GM23248 (cell line): ENCODE data around the gene AKAP17A.

Experiments
- EZH2 ChIP-seq: fragments of 200-600 bp; sonication (generic); IDR thresholded peaks from 2 replicates; pipeline ENCODE4 v1.6.1; 2018; ENCODE audit warnings: antibody characterized with exemption, mild to moderate bottlenecking; ENCODE audit not compliant: insufficient read depth, poor library complexity, severe bottlenecking
- EZH2phosphoT487 ChIP-seq: fragments of 200-600 bp; sonication (generic); IDR thresholded peaks from 2 replicates; pipeline ENCODE4 v1.6.1; 2018; ENCODE audit warnings: antibody characterized with exemption, moderate library complexity, mild to moderate bottlenecking, low read depth; ENCODE audit not compliant: insufficient read depth

- no peak for TF ChIP-seq EZH2
- TF ChIP-seq EZH2phosphoT487, result no peak
Observed at GRCh38 chrX:1618689-1619088, 27.3 kb downstream of the AKAP17A start.
